BE2C (cell line): ENCODE results near the gene EMC9.

Source experiments
- DNase-seq: peaks from one replicate; pipeline ENCODE4 v3.0.0-alpha.2; 2020
- H3K27me3 ChIP-seq: fragments of 250-450 bp; sonication (Bioruptor Pico); 2 replicates; pipeline ENCODE4 v1.5.1; 2020; ENCODE audit warnings: mild to moderate bottlenecking
- H3K36me3 ChIP-seq: fragments of 250-450 bp; sonication (Bioruptor Pico); 2 replicates; pipeline ENCODE4 v1.5.1; 2020; ENCODE audit warnings: mild to moderate bottlenecking
- H3K4me1 ChIP-seq: fragments of 250-450 bp; sonication (Bioruptor Pico); 2 replicates; pipeline ENCODE4 v1.5.1; 2020
- H3K4me3 ChIP-seq: 2 replicates; pipeline ENCODE4 v1.5.1; 2011; ENCODE audit warnings: low read depth, low read length
- H3K9me3 ChIP-seq: fragments of 250-450 bp; sonication (Bioruptor Pico); 2 replicates; pipeline ENCODE4 v1.5.1; 2020
- TF ChIP-seq, protein P1 (sequence below): IDR thresholded peaks from 2 replicates; pipeline ENCODE4 v1.5.1; 2012; ENCODE audit warnings: mild to moderate bottlenecking, low read depth, low read length

The EMC9 gene

DNA sequence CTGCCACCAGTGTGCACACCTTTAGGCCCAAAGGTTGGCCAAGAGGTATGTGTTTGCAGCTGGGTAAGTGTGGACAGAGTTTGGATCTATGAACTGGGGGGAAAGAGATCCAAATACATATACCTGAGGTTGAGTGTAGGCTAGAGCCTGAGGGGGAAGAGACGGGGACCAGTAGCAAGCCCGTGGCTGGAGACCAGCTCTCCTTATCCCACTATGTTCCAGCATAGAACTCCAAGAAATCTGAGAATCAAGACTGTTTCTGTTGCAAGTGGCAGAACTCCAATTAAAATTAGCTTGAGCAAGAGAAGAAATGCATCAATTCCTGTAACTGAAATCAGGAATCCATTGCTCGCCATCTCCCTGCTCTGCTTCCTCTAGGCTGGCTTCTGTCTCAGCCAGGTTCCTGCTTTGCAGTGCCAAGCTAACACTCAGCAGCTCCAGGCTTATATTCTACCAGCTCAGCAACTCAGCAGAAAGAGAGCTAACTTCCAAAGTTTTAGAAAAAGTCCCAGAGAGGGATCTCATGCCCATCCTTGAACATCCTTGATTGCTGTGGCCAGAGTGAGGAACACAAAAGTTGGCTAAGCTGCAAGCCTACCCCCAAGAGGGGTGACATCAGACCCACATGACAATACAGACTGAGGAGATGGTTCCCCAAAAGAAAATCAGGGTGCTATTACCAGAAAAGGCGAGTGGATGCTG lies 48.7 kb downstream of the EMC9 start:
- DNase-seq: no peak
- no peak overlapping the region for H3K4me3 ChIP-seq
- no peaks in the 10 kb centered on the region for H3K27me3 ChIP-seq
- H3K4me1 ChIP-seq: peaks cover 10% of the 10 kb centered on the region
- H3K36me3 ChIP-seq: peaks cover 5% of the 10 kb centered on the region; the same call in 1 of the 2 replicates
- H3K9me3 ChIP-seq: no peaks in the 10 kb centered on the region
- TF ChIP-seq, protein P1, sequence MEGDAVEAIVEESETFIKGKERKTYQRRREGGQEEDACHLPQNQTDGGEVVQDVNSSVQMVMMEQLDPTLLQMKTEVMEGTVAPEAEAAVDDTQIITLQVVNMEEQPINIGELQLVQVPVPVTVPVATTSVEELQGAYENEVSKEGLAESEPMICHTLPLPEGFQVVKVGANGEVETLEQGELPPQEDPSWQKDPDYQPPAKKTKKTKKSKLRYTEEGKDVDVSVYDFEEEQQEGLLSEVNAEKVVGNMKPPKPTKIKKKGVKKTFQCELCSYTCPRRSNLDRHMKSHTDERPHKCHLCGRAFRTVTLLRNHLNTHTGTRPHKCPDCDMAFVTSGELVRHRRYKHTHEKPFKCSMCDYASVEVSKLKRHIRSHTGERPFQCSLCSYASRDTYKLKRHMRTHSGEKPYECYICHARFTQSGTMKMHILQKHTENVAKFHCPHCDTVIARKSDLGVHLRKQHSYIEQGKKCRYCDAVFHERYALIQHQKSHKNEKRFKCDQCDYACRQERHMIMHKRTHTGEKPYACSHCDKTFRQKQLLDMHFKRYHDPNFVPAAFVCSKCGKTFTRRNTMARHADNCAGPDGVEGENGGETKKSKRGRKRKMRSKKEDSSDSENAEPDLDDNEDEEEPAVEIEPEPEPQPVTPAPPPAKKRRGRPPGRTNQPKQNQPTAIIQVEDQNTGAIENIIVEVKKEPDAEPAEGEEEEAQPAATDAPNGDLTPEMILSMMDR: no peak

DNA sequence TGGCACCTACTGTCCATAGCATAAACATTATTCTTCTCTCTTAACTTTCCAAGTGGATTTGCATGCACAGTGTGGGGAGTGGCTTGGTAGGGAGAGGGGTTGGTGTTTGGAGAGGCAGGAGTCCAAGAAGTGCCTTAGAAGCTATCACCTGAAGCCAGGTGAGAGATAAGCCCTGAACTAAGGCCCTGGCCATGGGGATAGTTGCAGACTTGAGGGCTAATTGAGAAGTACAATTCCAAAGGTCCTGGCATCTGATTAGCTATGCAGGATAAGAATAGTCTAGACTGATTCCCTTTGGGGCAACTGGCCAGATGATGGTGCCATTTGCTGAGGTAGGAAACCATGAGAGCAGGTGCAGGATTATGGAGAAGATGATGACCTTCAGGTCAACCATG lies 49.3 kb downstream of the EMC9 start:
- Histone ChIP-seq H3K9me3 (no peaks in the 10 kb centered on the region), H3K4me3 (no peak overlapping the region), H3K27me3 (no peaks in the 10 kb centered on the region), H3K36me3 (peaks cover 5% of the 10 kb centered on the region; the same call in 1 of the 2 replicates), H3K4me1 (peaks cover 10% of the 10 kb centered on the region)
- TF ChIP-seq, protein P1: no peak
- no peak for DNase-seq

DNA sequence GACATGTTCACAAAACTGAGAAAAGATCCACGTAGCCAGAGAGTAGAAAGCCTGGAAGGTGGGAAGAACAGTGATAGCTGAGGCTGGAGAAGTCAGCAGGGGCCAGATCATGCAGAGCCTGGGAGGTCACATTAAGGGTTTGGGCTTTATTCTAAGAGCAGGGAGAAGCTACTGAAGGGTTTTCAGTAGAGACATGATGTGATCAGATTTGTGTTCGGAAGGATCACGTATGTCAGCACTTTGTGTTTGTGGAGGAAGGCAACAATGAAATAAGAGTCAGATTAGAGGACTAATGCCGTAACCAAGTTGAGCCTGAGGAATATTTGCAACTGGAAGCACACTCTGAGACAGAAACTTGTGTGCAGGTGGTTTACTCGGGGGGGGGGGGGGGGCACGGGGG lies 51.5 kb downstream of the EMC9 start:
- Histone ChIP-seq H3K4me3 (no peak overlapping the region), H3K27me3 (no peaks in the 10 kb centered on the region), H3K4me1 (peaks cover 10% of the 10 kb centered on the region), H3K9me3 (no peaks in the 10 kb centered on the region), H3K36me3 (no peaks in the 10 kb centered on the region)
- TF ChIP-seq, protein P1: no peak
- no peak for DNase-seq
